H9 (cell line): Measurements from ENCODE around the gene ENTPD1. TPM values are rescaled to one million over a fixed set of nuclear protein-coding genes. Genes with fewer than 3 reads are reported as not detected.

ENCODE experiments used
- DNase-seq: peaks from one replicate; pipeline ENCODE4 v3.0.0-alpha.2; 2017
- H2AFZ ChIP-seq: one replicate; pipeline ENCODE4 v1.6.1; 2013; ENCODE audit warnings: mild to moderate bottlenecking, low read length, control low read depth, moderate library complexity
- H2AK5ac ChIP-seq: 2 replicates; pipeline ENCODE4 v1.6.1; 2013; ENCODE audit warnings: low read length, control low read depth, mixed read lengths; ENCODE audit not compliant: insufficient read length
- H2BK120ac ChIP-seq: one replicate; pipeline ENCODE4 v1.6.1; 2013; ENCODE audit warnings: low read depth, mild to moderate bottlenecking, low read length, control low read depth, inconsistent platforms; ENCODE audit not compliant: poor library complexity, severe bottlenecking
- H2BK12ac ChIP-seq: 2 replicates; pipeline ENCODE4 v1.6.1; 2013; ENCODE audit warnings: low read length, control low read depth, mixed read lengths, low read depth; ENCODE audit not compliant: insufficient read length
- H2BK15ac ChIP-seq: 2 replicates; pipeline ENCODE4 v1.6.1; 2013; ENCODE audit warnings: low read depth, low read length, control low read depth
- H2BK20ac ChIP-seq: one replicate; pipeline ENCODE4 v1.6.1; 2013; ENCODE audit warnings: low read depth, mild to moderate bottlenecking, low read length, control low read depth, inconsistent platforms; ENCODE audit not compliant: poor library complexity, severe bottlenecking
- H2BK5ac ChIP-seq: 2 replicates; pipeline ENCODE4 v1.6.1; 2013; ENCODE audit warnings: low read length, control low read depth, mixed read lengths; ENCODE audit not compliant: insufficient read length
- H3K14ac ChIP-seq: 2 replicates; pipeline ENCODE4 v1.6.1; 2013; ENCODE audit warnings: low read length, control low read depth; ENCODE audit not compliant: insufficient read depth
- H3K18ac ChIP-seq: 2 replicates; pipeline ENCODE4 v1.6.1; 2013; ENCODE audit warnings: low read depth, mild to moderate bottlenecking, mixed read lengths, low read length, control low read depth; ENCODE audit not compliant: insufficient read length
- H3K23ac ChIP-seq: 2 replicates; pipeline ENCODE4 v1.6.1; 2013; ENCODE audit warnings: low read length, control low read depth, mixed read lengths, low read depth; ENCODE audit not compliant: insufficient read length
- H3K23me2 ChIP-seq: 2 replicates; pipeline ENCODE4 v1.6.1; 2013; ENCODE audit warnings: low read depth, mild to moderate bottlenecking, mixed read lengths, low read length, control low read depth; ENCODE audit not compliant: insufficient read length, poor library complexity, severe bottlenecking
- H3K27ac ChIP-seq: 2 replicates; pipeline ENCODE4 v1.5.1; 2013; ENCODE audit warnings: low read length, control low read depth, mixed read lengths, low read depth; ENCODE audit not compliant: insufficient read length
- H3K27me3 ChIP-seq: 2 replicates; pipeline ENCODE4 v1.6.1; 2013; ENCODE audit warnings: low read length, control low read depth, inconsistent platforms; ENCODE audit not compliant: insufficient read depth
- H3K4ac ChIP-seq: 2 replicates; pipeline ENCODE4 v1.6.1; 2013; ENCODE audit warnings: low read depth, mild to moderate bottlenecking, control low read depth, inconsistent platforms, low read length, moderate library complexity
- H3K4me1 ChIP-seq: 2 replicates; pipeline ENCODE4 v1.6.1; 2013; ENCODE audit warnings: low read length, control low read depth, inconsistent platforms; ENCODE audit not compliant: insufficient read depth
- H3K4me2 ChIP-seq: 2 replicates; pipeline ENCODE4 v1.6.1; 2013; ENCODE audit warnings: low read length, control low read depth, mixed read lengths; ENCODE audit not compliant: insufficient read length, insufficient read depth
- H3K56ac ChIP-seq: 2 replicates; pipeline ENCODE4 v1.6.1; 2013; ENCODE audit warnings: low read depth, mild to moderate bottlenecking, mixed read lengths, low read length, control low read depth; ENCODE audit not compliant: insufficient read length
- H3K79me1 ChIP-seq: 2 replicates; pipeline ENCODE4 v1.6.1; 2013; ENCODE audit warnings: low read depth, mild to moderate bottlenecking, moderate library complexity, low read length, control low read depth, inconsistent platforms; ENCODE audit not compliant: insufficient read depth, poor library complexity, severe bottlenecking
- H3K79me2 ChIP-seq: 2 replicates; pipeline ENCODE4 v1.6.1; 2013; ENCODE audit warnings: low read length, control low read depth, inconsistent platforms; ENCODE audit not compliant: insufficient read depth
- H3K9ac ChIP-seq: 2 replicates; pipeline ENCODE4 v1.6.1; 2013; ENCODE audit warnings: low read length, control low read depth, mixed read lengths; ENCODE audit not compliant: insufficient read length; ENCODE audit errors: extremely low read depth
- H3K9me3 ChIP-seq: one replicate; pipeline ENCODE4 v1.6.1; 2013; ENCODE audit warnings: low read depth, low read length, inconsistent platforms; ENCODE audit not compliant: control insufficient read depth
- H3T11ph ChIP-seq: one replicate; pipeline ENCODE4 v1.6.1; 2013; ENCODE audit warnings: mild to moderate bottlenecking, low read length, control low read depth, inconsistent platforms
- H4K20me1 ChIP-seq: one replicate; pipeline ENCODE4 v1.6.1; 2013; ENCODE audit not compliant: control insufficient read depth, insufficient read length, insufficient read depth
- H4K5ac ChIP-seq: 2 replicates; pipeline ENCODE4 v1.6.1; 2013; ENCODE audit warnings: low read depth, mild to moderate bottlenecking, mixed read lengths, low read length, control low read depth; ENCODE audit not compliant: insufficient read length
- H4K8ac ChIP-seq: replicated peaks from 2 replicates; pipeline ENCODE4 v1.6.1; 2013; ENCODE audit warnings: low read length, control low read depth, mixed read lengths, low read depth; ENCODE audit not compliant: insufficient read length
- H4K91ac ChIP-seq: 2 replicates; pipeline ENCODE4 v1.6.1; 2013; ENCODE audit warnings: low read depth, mild to moderate bottlenecking, moderate library complexity, mixed read lengths, low read length, control low read depth; ENCODE audit not compliant: insufficient read length
- H3K27ac Mint-ChIP-seq, 3 experiments: 2 replicates in 2 of 3; 3 replicates in 1 of 3; pipeline ENCODE4 v1.8.0; 2020 to 2021; ENCODE audit warnings: mixed read lengths in 3 of 3, mild to moderate bottlenecking in 1 of 3, moderate library complexity in 1 of 3
- H3K27me3 Mint-ChIP-seq: 2 replicates; pipeline ENCODE4 v1.8.0; 2021; ENCODE audit warnings: low read depth, mild to moderate bottlenecking, moderate library complexity, mixed read lengths
- H3K36me3 Mint-ChIP-seq, 3 experiments: 2 replicates in 2 of 3; 3 replicates in 1 of 3; pipeline ENCODE4 v1.8.0; 2020 to 2021; ENCODE audit warnings: low read depth in 3 of 3, mixed read lengths in 3 of 3; ENCODE audit not compliant: insufficient read depth in 1 of 3
- H3K4me1 Mint-ChIP-seq, 2 experiments: 2 replicates each; pipeline ENCODE4 v1.8.0; 2020; ENCODE audit warnings: mixed read lengths in 2 of 2
- H3K4me3 Mint-ChIP-seq, 2 experiments: 2 replicates in 1 of 2; 3 replicates in 1 of 2; pipeline ENCODE4 v1.8.0; 2020 to 2021; ENCODE audit warnings: mild to moderate bottlenecking in 2 of 2, mixed read lengths in 2 of 2, moderate library complexity in 1 of 2
- H3K9me3 Mint-ChIP-seq, 2 experiments: 2 replicates in 1 of 2; 3 replicates in 1 of 2; pipeline ENCODE4 v1.8.0; 2020; ENCODE audit warnings: mild to moderate bottlenecking in 2 of 2, mixed read lengths in 2 of 2, moderate library complexity in 1 of 2
- CTCF ChIP-seq: fragments of 200-600 bp; sonication (generic); conservative IDR thresholded peaks from 3 replicates; pipeline ENCODE4 v1.8.0; 2021; ENCODE audit warnings: antibody characterized with exemption, mild to moderate bottlenecking
- WGBS: extraction: QIAGEN DNeasy Blood & Tissue Kit; methylation state at CpG from one replicate; pipeline ENCODE4 v1.1.7; 2013; ENCODE audit warnings: missing lambda C conversion rate, low lambda C conversion rate, mixed read lengths; ENCODE audit not compliant: insufficient read length; ENCODE audit errors: extremely low coverage; 5-methylcytosine and 5-hydroxymethylcytosine counted together
- total RNA-seq: library from RNA; stranded (reverse); gene quantifications from 2 replicates; pipeline ENCODE4 v1.2.1, GENCODE V29; 2021

Gene ENTPD1
- total RNA-seq, 1 experiment from 2014 or later = 1.9 TPM

- H4K5ac ChIP-seq = no peak overlapping the region
- no peak overlapping the region for H3K4ac ChIP-seq
- no peak overlapping the region for H3K4me3 Mint-ChIP-seq
- no peak overlapping the region for H3K4me2 ChIP-seq
- H3K27me3 Mint-ChIP-seq = peaks cover 2% of the 10 kb centered on the region
- H3K18ac ChIP-seq = no peak overlapping the region
- no peak overlapping the region for H3K23ac ChIP-seq
- TF ChIP-seq CTCF = no peak
- H2BK120ac ChIP-seq = no peak overlapping the region
- H2AFZ ChIP-seq = no peak overlapping the region
- H3K79me2 ChIP-seq = no peaks in the 10 kb centered on the region
- no peak overlapping the region for H3K9ac ChIP-seq
- H2BK12ac ChIP-seq = no peak overlapping the region
- H3K56ac ChIP-seq = no peak overlapping the region
- DNase-seq = no peak
- H3K36me3 Mint-ChIP-seq = no peaks in the 10 kb centered on the region; a peak in 1 of 7 replicates
- H3K27ac ChIP-seq = no peak overlapping the region
- H4K8ac ChIP-seq = no peak overlapping the region
- H3K4me1 Mint-ChIP-seq = peaks cover 9 to 11% of the 10 kb centered on the region in 2 experiments
- no peak overlapping the region for H4K91ac ChIP-seq
- H3K4me1 ChIP-seq = no peaks in the 10 kb centered on the region
- H3K27me3 ChIP-seq = no peaks in the 10 kb centered on the region
- H3K9me3 ChIP-seq = no peaks in the 10 kb centered on the region
- H3K23me2 ChIP-seq = no peaks in the 10 kb centered on the region
- no peak overlapping the region for H2BK20ac ChIP-seq
- H3K79me1 ChIP-seq = no peaks in the 10 kb centered on the region
- no peaks in the 10 kb centered on the region for H3K9me3 Mint-ChIP-seq
- WGBS = no CpG with 5 or more reads among the region's 1 CpG
- no peak overlapping the region for H2AK5ac ChIP-seq
- no peak overlapping the region for H3K14ac ChIP-seq
- H2BK15ac ChIP-seq = no peak overlapping the region
- no peaks in the 10 kb centered on the region for H4K20me1 ChIP-seq
- H3K27ac Mint-ChIP-seq = no peak overlapping the region
- no peak overlapping the region for H2BK5ac ChIP-seq
- no peak overlapping the region for H3T11ph ChIP-seq
These were observed 84.7 kb downstream of the ENTPD1 start for GRCh38 chr10:95840681-95841080.
